ENCODE measurements around the gene PAM.
"Not testable (repeated sequence)": the region's sequence is repeated elsewhere in the genome, so short reads cannot be mapped to it uniquely, and the experiment has no call there.

The PAM gene

DNA sequence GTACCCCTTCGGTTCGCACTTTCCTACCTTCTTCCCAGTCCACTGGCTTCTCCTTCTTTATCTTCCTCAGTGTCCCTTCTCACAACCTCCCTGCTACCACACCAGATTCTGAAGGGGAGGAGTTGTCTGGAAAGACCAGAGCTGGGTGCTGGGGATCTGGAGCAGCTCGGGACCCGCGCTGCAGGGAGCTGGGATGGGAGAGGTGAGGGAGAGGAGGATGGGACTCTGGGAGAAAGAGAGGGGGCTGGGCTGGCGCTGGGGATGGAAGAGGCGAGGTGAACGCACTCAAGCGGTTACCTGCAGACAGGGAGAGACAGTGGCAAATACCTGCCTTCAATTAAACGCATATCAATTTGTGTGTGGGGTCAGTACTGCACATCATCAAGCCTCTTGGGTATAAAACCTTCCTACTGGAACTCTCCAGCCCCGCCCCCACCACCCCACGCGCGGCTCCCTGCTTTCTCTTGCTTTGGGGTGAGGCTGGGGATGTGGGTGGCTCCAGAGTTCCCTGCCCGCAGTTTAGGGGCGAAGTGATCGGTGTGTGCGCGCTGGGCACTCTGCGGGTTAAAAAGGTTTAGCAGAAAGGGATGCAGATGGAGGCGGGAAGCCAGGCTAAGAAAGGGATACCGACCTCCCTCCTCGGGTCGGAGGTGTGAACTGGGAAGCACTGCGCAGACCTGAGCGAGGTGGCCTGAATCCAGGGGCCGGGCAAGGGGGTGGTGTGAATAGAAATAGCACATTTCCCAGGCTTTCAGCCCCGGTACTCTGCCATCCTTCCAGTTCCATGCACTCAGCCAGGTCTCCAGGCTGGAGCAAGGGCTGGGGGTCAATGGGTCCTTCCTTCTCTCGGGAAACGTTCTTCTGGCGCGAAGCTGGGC is 977 bp upstream of the PAM start:
- DNase-seq: no peak

DNA sequence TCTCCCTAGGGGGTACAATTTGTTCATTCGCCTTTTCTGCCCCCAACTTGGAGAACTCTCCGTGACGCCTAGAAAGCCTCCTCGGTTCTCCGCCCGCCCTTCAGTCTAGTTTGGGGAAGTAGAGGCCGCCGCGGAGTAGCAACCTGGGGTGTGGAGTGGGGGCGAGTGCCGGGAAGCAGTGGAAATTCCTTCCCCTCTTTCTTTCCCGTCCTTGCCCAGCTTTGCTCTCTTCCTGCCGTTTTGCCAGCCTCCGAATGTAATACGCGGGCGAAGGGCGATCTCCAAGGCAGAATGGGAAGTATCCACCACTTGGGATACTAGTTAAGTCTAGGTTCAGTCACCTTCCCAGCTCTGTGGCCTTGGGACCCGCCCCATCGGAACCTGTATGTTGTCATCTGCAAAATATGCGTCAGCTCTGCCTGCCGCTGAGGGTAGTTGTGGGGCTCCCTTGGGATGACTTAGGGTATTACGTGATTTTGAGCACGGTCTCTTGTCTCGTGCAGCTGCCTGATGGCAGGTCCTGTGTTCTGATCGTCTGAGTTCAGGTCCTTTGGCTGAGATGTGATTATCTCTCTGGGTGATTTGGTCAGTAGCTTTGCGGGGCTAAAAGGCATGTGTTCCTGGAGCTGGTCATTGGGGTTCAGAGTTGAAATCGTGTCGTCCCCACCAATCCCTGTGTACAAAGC is 724 bp downstream of the PAM start:
- DNase-seq: peak; percentile 52

DNA sequence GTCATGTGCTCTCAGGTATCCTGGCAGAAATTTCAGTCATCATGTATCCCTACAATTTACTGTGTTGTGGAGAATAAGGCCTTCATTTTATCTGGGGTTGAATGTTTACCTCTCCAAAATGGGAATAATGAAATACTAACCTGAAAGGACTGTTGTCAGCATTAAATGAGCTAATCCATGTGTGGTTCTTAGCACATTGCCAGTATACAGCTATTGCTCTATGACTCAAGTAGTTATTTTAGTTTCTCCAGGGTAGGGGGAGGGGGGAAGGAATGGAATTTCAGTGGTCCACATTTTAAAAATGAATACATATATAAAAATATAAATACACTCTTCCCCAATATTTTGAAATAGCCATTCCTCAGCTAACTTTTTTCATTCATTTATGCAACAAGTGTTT is 3.5 kb downstream of the PAM start:
- DNase-seq: no peak

DNA sequence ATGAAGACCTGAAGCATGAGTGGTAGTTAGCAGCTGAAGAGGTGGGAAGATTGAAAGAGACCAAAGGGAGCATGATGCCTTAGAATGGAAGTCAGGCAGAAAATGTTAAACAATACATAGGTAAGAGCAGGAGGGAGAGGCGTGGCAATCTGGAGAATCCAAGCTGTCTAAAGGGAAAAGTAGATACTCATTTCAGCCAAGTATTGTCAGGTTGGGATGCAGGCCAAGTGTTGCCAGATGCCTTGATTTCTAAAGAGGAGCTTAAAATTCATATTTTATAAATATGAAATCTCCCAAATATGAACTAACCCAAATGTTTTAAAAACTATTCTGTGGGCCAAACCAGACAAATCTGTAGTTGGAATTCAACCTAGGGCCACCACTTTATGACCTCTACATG is 4.2 kb downstream of the PAM start:
- DNase-seq: no peak

DNA sequence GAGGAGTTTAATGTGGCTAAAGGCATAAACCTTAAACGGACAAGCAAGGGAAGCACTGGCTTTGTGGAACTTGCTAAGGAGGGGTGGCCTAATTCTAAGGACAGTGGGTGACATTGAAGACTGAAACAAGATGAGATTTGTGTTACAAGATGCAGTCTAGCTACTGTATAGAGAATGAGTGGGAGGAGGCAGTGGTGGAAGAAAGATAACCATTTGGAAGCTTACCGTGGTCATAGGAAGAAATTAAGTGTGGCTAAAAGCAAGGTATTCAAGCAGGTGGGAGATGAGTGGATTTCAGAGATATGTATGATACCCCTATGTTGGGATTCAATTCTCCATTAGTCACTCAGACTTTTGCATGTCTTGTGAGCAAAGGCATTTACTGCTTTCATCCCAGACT is 4.6 kb downstream of the PAM start:
- DNase-seq: no peak

DNA sequence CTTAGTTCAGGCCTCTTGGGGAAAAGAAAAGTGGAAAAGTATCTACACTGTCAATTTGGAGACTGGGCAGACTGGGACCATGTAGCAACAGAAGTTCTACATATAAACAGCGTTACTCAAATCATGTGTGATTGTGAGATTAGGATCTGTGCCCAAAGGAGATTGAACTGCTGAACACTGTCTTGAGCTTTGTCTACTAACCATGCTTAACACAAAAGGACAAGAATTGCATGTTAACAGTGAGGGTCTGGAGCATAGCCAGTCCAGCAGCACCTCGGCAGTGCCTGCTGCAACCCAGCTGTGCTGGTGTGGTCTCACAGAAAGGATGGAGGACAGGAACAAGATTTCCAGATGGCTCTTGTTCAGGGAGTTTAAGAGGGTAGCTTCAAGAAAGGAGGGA is 5.7 kb downstream of the PAM start:
- no peak for DNase-seq

DNA sequence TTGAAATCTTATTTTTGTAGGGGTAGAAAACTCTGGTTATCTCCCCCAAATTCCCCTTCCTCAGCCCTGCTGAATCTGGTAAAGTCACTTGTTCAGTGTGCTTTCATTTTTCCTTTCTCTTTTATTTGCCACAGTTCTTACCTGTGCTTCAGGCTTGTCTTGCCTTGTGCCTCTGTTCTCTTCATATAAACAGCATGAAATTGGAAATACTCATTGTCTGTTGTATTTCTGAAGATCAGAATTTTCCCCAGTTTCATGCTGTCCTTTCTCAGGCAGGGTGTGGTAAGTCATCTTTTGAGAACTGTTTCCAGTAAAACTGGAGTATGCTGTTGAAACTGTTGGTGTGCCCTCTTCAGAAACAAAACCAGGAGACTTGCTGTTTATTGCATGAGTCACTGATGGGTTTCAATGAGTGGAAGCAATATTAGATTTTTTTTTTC is 7.0 kb downstream of the PAM start:
- no peak for DNase-seq

DNA sequence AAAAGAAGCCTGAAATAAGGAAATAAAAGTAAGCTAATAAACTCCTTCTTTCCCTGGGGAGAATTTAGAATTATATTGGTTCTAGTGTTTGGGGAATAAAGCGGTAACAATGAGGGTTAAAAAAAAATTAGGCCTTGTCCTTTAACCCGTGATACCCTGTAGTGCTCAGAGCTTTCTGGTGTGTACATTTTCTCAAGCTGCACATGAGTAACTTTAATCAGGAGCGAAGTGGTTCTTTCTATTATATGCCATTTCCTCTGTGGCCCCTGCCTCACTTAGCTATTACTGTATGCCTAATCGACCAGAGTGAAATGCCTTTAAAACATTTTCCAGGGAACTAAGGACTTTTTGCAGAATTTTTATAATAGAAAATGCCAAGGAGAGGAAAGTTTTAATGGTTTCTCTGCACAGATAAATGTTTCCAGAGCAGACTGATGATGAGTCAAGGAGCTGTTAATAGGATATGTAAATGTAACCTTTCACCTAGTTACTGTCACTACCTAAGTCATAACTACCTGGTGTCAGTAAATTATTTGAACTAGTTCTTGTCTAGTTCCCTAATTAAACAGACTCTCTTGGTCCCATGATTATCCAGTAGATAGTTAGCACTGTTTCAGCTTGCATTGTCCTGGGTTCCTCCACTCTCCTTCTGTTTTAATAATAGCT is 7.6 kb downstream of the PAM start:
- no peak for DNase-seq

DNA sequence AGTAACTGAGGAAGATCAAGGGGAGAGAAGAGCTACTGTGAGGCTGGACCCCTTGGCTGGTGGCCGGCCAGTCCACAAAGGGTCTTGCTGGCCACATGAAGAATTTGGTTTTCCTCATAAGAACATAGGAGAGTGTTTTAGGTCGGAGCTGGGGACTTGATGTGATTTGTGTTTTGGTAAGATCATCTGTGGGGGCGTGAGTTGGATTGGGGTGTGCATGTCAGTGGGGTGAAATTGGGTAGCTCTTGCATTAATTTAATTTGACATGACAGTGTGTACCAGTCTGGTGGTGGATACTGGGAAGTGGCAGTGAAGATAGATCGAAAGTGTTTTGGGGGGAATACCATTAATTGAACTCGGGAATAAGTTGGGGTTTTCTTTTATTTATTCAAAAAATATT is 8.6 kb downstream of the PAM start:
- no peak for DNase-seq

DNA sequence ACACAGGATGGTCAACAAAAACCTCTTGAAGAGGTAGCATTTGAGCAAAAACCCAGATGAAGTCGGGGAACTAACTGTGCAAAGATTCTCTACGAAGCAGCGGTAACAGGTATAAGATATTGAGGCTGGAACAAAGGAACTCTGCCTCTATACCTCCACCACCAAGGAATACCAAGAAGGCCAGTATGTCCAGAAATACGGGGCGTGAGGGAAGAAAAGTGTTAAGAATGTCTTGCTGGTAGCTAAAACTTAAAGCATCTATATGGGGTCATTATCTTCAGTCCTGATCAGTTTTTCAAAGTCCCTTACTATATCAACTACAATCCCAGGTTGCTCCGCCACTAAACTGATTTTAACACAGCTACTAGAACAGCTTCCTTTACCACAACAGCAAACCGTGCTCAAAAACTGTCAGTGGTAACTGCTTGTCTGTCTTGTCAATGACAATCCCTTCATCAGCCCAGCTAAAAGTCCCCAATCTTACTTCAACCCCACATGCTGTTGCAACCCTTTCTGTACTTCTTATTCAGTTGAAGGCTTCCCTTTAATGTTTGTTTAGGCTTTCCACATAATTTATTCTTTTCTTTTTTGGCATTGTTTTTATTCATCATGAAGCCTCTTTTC is 9.4 kb downstream of the PAM start:
- DNase-seq: no peak

DNA sequence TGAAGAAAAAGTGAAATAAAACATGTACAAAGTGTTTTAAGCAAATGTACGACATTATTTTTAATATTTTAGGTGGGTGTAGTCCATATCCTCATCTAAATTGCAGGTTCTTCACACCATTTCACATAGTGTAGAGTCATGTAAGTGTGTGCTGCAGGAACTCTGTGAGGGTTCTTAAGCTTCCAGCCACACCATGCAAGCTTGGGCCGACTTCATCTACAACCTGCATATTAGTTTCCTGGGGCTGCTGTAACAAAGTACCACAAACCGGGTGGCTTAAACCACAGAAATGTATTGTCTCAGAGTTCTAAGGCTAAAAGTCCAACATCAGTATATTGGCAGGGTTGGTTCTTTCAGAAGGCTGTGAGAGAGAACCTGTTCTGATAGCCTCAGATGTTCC is 10.2 kb downstream of the PAM start:
- no peak for DNase-seq

DNA sequence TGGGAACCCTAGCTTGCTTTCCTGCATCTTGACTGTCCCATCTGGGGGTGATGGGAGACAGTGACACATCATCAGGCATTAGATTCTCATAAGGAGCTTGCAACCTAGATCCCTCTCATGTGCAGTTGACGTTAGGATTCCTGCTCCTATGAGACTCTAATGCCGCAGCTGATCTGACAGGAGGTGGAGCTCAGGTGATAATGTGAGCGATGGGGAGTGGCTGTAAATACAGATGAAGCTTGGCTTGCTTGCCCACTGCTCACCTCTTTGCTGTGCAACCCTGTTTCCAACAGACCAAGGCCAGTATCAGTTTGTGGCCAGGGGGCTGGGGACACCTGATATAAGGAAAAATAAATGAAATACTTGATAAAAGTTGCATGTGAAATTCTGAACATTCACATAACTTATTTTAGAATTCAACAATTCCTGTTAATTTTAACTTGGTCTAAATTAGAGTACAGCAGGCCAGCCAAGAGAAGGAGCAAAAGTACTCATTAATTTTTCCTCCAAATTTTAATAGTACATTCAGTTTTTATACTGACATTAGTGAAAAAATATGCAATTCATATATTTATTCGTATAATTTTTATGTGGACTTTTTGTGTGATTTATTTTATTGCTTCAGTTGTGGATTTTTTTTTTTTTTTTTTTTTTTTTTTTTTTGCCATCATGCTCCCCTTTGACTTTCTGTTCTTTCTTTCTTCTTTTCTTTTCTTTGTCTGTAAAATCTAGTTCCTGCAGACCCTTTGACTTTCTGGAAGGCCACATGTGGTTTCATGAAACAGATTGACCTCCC is 11.4 kb downstream of the PAM start:
- DNase-seq: no peak

DNA sequence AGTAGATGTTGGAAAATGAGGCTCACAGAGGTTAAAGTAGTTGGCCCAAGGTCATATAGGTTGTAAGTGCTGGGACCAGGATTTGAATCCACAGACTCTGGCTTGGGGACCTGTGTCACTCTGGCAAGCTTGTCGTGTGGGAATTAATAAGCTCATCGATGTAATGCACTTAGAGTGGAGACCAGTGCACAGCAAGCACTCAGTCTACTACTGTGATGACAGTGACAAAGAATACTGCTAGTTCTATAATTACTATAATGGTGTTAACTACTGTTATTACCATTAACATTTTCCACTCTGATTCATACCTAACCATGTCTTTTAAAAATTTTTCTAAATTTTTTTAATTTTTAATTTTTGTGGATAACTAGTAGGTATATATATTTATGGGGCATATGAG is 12.8 kb downstream of the PAM start:
- DNase-seq: no peak

DNA sequence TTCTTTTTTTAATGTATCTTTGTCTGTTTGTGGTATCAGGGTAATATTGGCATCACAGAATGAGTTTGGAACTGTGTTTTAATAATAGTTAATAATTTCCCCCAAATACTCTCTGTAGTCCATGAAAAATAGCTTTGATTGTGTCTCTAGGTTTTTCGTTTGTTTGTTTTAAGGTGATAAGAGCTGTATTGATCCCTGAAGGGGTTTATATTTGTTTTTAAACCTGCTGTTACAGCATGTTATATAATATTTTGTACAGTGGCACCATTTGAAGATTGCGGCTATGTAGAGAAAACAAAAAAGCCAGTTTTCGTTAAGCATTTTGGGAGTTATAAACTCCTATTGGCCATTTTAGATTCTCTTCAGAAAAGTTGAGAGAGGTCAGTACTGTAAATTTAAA is 15.7 kb downstream of the PAM start:
- DNase-seq: no peak

DNA sequence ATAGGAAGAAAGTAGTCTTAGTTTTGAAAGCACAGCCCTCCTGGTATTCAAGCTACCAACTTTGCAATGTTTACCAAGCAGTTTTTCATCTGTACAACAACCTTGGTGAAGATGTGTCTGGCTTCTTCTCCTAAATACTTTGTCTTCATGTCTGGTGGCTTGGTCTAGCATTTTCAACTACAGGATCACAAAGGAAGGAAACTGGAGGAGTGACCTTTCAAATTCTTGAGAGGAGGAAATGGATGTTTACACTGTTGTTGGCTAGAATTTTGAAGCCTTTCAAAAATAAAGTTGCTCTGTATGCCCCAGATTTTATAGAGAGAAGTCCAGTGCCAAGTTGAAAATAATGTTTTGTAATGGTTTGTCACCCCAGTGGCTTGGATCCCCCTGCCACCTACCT is 16.3 kb downstream of the PAM start:
- DNase-seq: no peak

DNA sequence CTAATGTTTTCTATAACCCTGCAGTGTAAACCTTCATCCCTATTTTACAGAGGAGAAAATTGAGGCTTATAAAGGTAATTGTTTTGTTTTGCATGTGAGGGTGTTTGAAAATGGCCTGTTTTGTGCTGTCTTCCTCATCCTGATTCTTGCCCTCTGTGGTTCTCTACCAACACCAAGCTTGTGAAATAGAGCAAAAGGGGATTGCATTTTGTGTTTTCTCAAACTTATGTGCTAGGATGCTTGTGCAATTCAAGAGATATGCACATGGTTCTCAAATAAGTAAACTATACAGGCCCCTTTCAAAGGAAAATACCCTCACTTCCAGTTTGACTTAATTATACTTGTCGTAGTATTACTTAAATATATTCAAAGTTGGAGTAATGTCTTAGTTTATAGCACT is 17.2 kb downstream of the PAM start:
- no peak for DNase-seq

DNA sequence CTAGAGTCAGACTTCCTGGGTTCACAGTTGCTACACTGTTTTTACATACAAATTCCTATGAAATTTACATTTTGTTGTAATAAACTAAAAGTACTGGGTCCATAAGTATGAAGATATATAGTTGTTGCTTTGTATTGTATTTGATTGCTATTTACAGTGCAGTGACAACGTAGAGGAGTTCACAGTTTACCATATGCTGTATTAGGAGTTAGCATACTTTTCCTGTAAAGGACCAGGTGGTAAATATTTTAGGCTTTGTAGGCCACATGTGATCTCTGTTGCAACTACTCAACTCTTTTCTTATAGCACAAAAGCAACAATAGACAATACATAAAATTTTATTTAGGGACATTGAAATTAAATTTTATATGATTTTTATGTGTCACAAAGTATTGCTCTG is 18.0 kb downstream of the PAM start:
- no peak for DNase-seq

DNA sequence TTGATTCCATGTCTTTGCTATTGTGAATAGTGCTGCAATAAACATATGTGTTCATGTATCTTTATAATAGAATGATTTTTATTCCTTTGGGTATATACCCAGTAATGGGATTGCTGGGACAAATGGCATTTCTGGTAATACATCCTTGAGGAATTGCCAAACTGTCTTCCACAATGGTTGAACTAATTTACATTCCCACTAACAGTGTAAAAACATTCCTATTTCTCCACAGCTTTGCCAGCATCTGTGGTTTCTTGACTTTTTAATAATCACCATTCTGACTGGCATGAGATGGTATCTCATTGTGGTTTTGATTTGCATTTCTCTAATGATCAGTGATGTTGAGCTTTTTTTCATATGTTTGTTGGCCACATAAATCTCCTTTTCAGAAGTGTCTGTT is 20.7 kb downstream of the PAM start:
- not testable (repeated sequence) for DNase-seq

DNA sequence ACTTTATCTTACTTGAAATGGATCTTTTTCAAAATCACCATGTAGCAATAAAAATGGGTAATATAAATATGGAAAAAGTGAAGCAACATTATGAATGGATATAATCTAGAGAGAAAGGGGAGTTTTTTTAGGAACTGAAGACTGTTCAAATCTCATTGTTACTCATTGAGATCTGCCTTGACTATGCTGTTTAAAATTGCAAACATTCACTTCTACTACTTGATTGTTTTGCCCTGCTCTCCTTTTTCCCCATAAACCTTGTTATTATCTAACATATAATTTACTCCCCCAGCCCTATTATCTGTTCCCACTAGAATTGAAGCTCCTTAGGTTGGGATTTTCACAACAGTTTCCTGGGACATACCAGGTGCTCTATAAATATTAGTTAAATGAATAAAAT is 22.0 kb downstream of the PAM start:
- DNase-seq: no peak

DNA sequence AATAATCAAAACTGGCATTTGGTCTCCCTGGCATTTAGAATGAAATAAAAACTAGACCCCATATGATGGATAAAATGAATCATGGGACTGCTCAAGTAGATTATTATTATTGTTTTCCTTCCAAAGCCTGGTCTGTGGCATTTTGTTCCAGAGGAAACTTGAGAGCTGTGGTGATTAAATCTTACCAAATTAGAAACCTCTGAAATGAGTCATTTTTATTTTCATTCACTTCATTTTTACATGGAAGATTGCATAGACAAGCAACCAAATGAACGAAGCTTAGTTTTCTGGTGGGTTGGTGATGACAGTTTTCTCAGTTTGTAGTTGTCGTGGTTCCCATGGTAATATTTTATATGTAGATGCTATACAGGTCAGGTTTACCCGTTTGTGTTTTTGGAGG is 23.4 kb downstream of the PAM start:
- no peak for DNase-seq

DNA sequence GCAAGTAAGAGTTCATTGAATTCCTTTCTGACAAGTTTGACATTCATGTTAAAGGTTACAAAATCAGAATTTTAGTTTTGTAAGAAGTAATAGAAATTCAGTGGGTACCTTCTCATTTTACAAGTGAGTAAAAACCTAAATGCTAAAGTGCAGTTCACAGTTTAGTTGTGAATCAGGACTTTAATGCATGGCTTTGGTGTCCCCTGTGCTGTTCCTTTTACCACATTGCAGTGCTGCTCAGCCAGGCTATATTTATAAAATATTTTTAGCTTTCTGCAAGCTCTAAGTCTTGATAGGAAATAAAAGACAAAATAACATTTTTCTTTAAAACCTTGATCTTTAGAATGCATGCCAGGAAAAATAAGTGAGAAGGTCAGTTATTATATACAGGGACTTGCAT is 26.3 kb downstream of the PAM start:
- DNase-seq: no peak

DNA sequence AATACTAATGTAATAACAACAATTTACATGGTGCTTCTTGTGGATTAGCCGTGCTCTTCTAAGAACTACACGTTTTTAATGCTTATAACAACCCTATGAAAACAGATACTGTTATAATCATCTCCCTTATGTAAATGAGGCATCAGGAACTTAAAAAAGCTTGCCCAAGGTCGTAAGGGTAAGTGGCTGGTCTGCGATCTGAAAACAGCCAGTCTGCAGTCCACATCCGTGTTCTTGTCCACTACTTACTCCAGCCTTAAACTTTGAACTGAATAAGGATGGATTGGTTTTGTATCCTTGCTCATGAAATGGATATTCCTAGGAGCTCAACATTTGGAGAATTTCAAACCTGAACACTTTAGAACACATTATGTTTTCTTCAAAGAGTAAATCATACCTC is 26.7 kb downstream of the PAM start:
- DNase-seq: no peak

Data from activated T-cell treated with anti-CD3 and anti-CD28 coated beads for 4 hours (primary cell).